Endothelial cell of umbilical vein (primary cell): ENCODE measurements around the gene ZCCHC4. TPM values are rescaled to one million over a fixed set of nuclear protein-coding genes. Genes with fewer than 3 reads are reported as not detected.

Experiments
- BruUV-seq: library from RNA; stranded (reverse); fragments of 400-500 nt; replicated peaks from 2 replicates; lab custom pipeline; 2021; lab: Mats Ljungman, UMichigan
- CTCF ChIA-PET: fragments of 300-600, 350-600 bp; sonication (Branson Sonifier 250); formaldehyde crosslinking; loops from one replicate; lab custom pipeline; 2021; ENCODE audit warnings: antibody characterized with exemption, inconsistent platforms; lab: Charles Lee
- POLR2A ChIA-PET: fragments of 300-600, 350-600 bp; sonication (Branson Sonifier 250); formaldehyde crosslinking; loops from one replicate; lab custom pipeline; 2021; ENCODE audit warnings: antibody characterized with exemption, inconsistent platforms; lab: Charles Lee
- DNase-seq: peaks from one replicate; pipeline ENCODE4 v3.0.0-alpha.2; 2011; ENCODE audit warnings: low read depth, low spot score
- FAIRE-seq: peaks from 2 replicates; lab custom pipeline; 2011; peaks lifted over from hg19 to GRCh38; lab: Jason Lieb, UNC
- H2AFZ ChIP-seq: 2 replicates; pipeline ENCODE4 v1.6.0; 2012; ENCODE audit warnings: low read depth, low read length, control low read depth, inconsistent platforms
- H3K27ac ChIP-seq: 2 replicates; pipeline ENCODE4 v1.5.1; 2011; ENCODE audit warnings: low read depth, mild to moderate bottlenecking, control low read depth, low read length, moderate library complexity; ENCODE audit not compliant: insufficient read depth
- H3K27me3 ChIP-seq, 2 experiments: 2 replicates each; pipeline versions ENCODE4 v1.6.0 to v1.6.1; 2011; ENCODE audit warnings: low read length in 2 of 2, mixed read lengths in 1 of 2; ENCODE audit not compliant: control insufficient read depth in 2 of 2, insufficient read depth in 2 of 2
- H3K36me3 ChIP-seq, 2 experiments: 2 replicates in 1 of 2; 3 replicates in 1 of 2; pipeline ENCODE4 v1.5.1; 2011; ENCODE audit warnings: low read length in 2 of 2, mild to moderate bottlenecking in 1 of 2, moderate library complexity in 1 of 2; ENCODE audit not compliant: control insufficient read depth in 2 of 2, insufficient read depth in 2 of 2; ENCODE audit errors: extremely low read depth in 1 of 2
- H3K4me1 ChIP-seq: 3 replicates; pipeline ENCODE4 v1.5.1; 2011; ENCODE audit warnings: mild to moderate bottlenecking, low read length; ENCODE audit not compliant: control insufficient read depth, insufficient read depth; ENCODE audit errors: extremely low read depth
- H3K4me2 ChIP-seq: 2 replicates; pipeline ENCODE4 v1.6.1; 2011; ENCODE audit warnings: low read length, control low read depth, mixed read lengths; ENCODE audit not compliant: insufficient read depth
- H3K4me3 ChIP-seq, 3 experiments: fragments of 200-600 bp in 1 of 3; sonication (generic), shearing (Covaris generic) in 1 of 3; replicated peaks in 1 of 3; 2 replicates each; pipeline ENCODE4 v1.5.1; 2011 to 2016; ENCODE audit warnings: control low read depth in 3 of 3, low read length in 3 of 3, mild to moderate bottlenecking in 2 of 3, inconsistent platforms in 1 of 3, low read depth in 1 of 3, moderate library complexity in 1 of 3; ENCODE audit not compliant: insufficient read depth in 1 of 3
- H3K79me2 ChIP-seq: 2 replicates; pipeline ENCODE4 v1.6.0; 2012; ENCODE audit warnings: low read length, inconsistent platforms; ENCODE audit not compliant: control insufficient read depth, insufficient read depth
- H3K9ac ChIP-seq: replicated peaks from 2 replicates; pipeline ENCODE3; 2011; ENCODE audit warnings: low read length, control low read depth; ENCODE audit not compliant: insufficient read depth; ENCODE audit errors: extremely low read depth
- H3K9me1 ChIP-seq: replicated peaks from 3 replicates; pipeline ENCODE4 v1.6.0; 2011; ENCODE audit warnings: mild to moderate bottlenecking, low read length; ENCODE audit not compliant: control insufficient read depth, insufficient read depth; ENCODE audit errors: extremely low read depth
- H3K9me3 ChIP-seq: replicated peaks from 2 replicates; pipeline ENCODE4 v1.5.1; 2012; ENCODE audit warnings: low read length, inconsistent platforms; ENCODE audit not compliant: control insufficient read depth, insufficient read depth
- H4K20me1 ChIP-seq: replicated peaks from 2 replicates; pipeline ENCODE3; 2011; ENCODE audit warnings: mild to moderate bottlenecking, low read length; ENCODE audit not compliant: control insufficient read depth, insufficient read depth; ENCODE audit errors: extremely low read depth
- EZH2 ChIP-seq: IDR thresholded peaks from 2 replicates; pipeline ENCODE4 v1.6.1; 2012; ENCODE audit warnings: borderline replicate concordance, low read depth, mild to moderate bottlenecking, moderate library complexity, low read length, inconsistent platforms; ENCODE audit not compliant: severe bottlenecking
- FOS ChIP-seq: IDR thresholded peaks from 2 replicates; pipeline ENCODE4 v1.6.1; 2011; ENCODE audit warnings: mild to moderate bottlenecking, low read length, moderate library complexity, borderline replicate concordance; ENCODE audit not compliant: insufficient read depth
- GATA2 ChIP-seq: IDR thresholded peaks from 2 replicates; pipeline ENCODE4 v1.7.0; 2011; ENCODE audit warnings: low read depth, mild to moderate bottlenecking, moderate library complexity, mixed read lengths, low read length; ENCODE audit not compliant: insufficient read length, insufficient read depth
- JUN ChIP-seq: IDR thresholded peaks from 2 replicates; pipeline ENCODE4 v1.6.1; 2011; ENCODE audit warnings: borderline replicate concordance, low read depth; ENCODE audit not compliant: insufficient read length, insufficient read depth
- MYC ChIP-seq: IDR thresholded peaks from one replicate; pipeline ENCODE4 v1.6.1; 2011; ENCODE audit warnings: mild to moderate bottlenecking, low read depth, low read length
- POLR2A ChIP-seq: IDR thresholded peaks from 2 replicates; pipeline ENCODE4 v1.6.1; 2012; ENCODE audit warnings: low read depth, mild to moderate bottlenecking, control low read depth, low read length
- POLR2AphosphoS5 ChIP-seq: IDR thresholded peaks from 2 replicates; pipeline ENCODE4 v1.6.1; 2012; ENCODE audit warnings: low read depth, mild to moderate bottlenecking, control low read depth, low read length, moderate library complexity; ENCODE audit not compliant: insufficient read depth
- dilution Hi-C: fragments of 300-500 bp; cut with MboI; formaldehyde crosslinking; loops from one replicate; pipeline ENCODE4 v1.15.0; 2019; ENCODE audit warnings: low sequenced_read_pairs; ENCODE audit not compliant: extremely low pct_ligation_motif_present
- intact Hi-C: fragments of 100-400 bp; cut with micrococcal nuclease; formaldehyde crosslinking; loops from one replicate; pipeline ENCODE4 v1.10.0; 2022
- polyA plus RNA-seq, 4 experiments: library from polyadenylated mRNA; depleted of rRNA in 3 of 4; stranded (reverse) in 3 of 4; unstranded in 1 of 4; fragments of >200 nt; gene quantifications; 2 replicates each; pipeline versions ENCODE4 v1.2.1 to v1.2.3, GENCODE V29; 2011 to 2012; ENCODE audit warnings: missing spikeins in 1 of 4
- total RNA-seq: library from RNA; stranded (reverse); gene quantifications from 2 replicates; pipeline ENCODE4 v1.2.3, GENCODE V29; 2021
- TF ChIP-seq, protein P1 (sequence below): IDR thresholded peaks from 2 replicates; pipeline ENCODE4 v1.6.1; 2011; ENCODE audit not compliant: insufficient read depth, insufficient read length
- TF ChIP-seq, protein P2 (sequence below), 2 donors: IDR thresholded peaks; 1 replicate in 1 of 2; 2 replicates in 1 of 2; pipeline ENCODE4 v1.5.1; 2011; ENCODE audit warnings: low read length in 2 of 2, mild to moderate bottlenecking in 2 of 2, moderate library complexity in 2 of 2, control low read depth in 1 of 2, inconsistent platforms in 1 of 2, low read depth in 1 of 2; ENCODE audit not compliant: insufficient read depth in 1 of 2; ENCODE audit errors: extremely low read depth in 1 of 2

ZCCHC4 gene
- total and polyA plus RNA-seq, 2 donors (not counting 3 experiments of a cell fraction or from before 2014, with no cell fraction given): 6.6 to 10.9 TPM

DNA sequence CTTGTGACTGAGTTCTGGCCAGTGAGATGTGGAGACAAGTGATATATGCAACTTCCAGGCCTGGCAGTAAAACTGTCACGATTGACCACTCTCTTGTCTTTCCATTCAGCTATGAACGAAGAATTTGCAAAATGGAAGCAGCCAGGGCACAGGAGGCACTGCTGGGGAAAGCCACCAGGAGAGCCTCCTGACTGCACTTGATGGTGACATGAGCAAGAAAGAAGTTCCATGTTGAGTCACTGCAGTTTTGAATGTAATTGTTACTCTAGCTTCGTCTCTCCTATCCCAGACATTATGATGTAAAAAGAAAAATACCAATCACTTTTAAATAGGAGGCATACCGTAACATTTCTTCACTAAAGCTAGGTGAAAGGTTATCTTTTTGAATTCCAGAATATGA lies 32.4 kb upstream of the ZCCHC4 start:
- H3K9me1 ChIP-seq: no peaks in the 10 kb centered on the region
- H3K9me3 ChIP-seq: no peaks in the 10 kb centered on the region
- TF ChIP-seq POLR2AphosphoS5 (no peak), JUN (no peak), MYC (no peak), FOS (no peak), GATA2 (no peak), POLR2A (no peak), EZH2 (no peak)
- TF ChIP-seq, protein P1, sequence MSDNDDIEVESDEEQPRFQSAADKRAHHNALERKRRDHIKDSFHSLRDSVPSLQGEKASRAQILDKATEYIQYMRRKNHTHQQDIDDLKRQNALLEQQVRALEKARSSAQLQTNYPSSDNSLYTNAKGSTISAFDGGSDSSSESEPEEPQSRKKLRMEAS: no peak
- TF ChIP-seq, protein P2, sequence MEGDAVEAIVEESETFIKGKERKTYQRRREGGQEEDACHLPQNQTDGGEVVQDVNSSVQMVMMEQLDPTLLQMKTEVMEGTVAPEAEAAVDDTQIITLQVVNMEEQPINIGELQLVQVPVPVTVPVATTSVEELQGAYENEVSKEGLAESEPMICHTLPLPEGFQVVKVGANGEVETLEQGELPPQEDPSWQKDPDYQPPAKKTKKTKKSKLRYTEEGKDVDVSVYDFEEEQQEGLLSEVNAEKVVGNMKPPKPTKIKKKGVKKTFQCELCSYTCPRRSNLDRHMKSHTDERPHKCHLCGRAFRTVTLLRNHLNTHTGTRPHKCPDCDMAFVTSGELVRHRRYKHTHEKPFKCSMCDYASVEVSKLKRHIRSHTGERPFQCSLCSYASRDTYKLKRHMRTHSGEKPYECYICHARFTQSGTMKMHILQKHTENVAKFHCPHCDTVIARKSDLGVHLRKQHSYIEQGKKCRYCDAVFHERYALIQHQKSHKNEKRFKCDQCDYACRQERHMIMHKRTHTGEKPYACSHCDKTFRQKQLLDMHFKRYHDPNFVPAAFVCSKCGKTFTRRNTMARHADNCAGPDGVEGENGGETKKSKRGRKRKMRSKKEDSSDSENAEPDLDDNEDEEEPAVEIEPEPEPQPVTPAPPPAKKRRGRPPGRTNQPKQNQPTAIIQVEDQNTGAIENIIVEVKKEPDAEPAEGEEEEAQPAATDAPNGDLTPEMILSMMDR (IDR thresholded peaks at IDR 0.05; ENCODE audit: extremely low read depth in 1 of 2, insufficient read depth in 1 of 2, low read depth in 1 of 2, low read length in 2 of 2): no peak
- ChIA-PET CTCF (no interaction called here), POLR2A (no interaction called here)
- no peak for DNase-seq
- H3K9ac ChIP-seq: no peak overlapping the region
- H4K20me1 ChIP-seq: no peaks in the 10 kb centered on the region
- no peak for FAIRE-seq
- H3K79me2 ChIP-seq: no peaks in the 10 kb centered on the region
- no peak overlapping the region for H3K27ac ChIP-seq
- H3K27me3 ChIP-seq: no peaks in the 10 kb centered on the region
- BruUV-seq: no TSS peak
- no peak overlapping the region for H3K4me3 ChIP-seq
- H3K4me1 ChIP-seq: no peaks in the 10 kb centered on the region
- intact Hi-C loops: loop anchor here (2.0 kb wide), 1 partner anchor 19 kb away; no protein-coding TSS in a partner anchor
- peaks cover 0 to 2% of the 10 kb centered on the region in 2 experiments for H3K36me3 ChIP-seq
- H3K4me2 ChIP-seq: no peak overlapping the region
- dilution Hi-C loops: no loop called here
- H2AFZ ChIP-seq: no peak overlapping the region
